Hematopoietic multipotent progenitor cell treated with erythropoietin and hydrocortisone succinate and interleukin-3 and kit ligand, for 8 days (in vitro differentiated cells): ENCODE measurements around the gene ARL8A.

Source experiments
- DNase-seq: peaks from one replicate; pipeline ENCODE4 v3.0.0-alpha.2; 2015

Gene ARL8A

GRCh38 chr1:202107801-202108731, 36.5 kb downstream of the ARL8A start:
- DNase-seq, result peak; percentile 19

- DNase-seq, result no peak
These were observed 37.2 kb downstream of the ARL8A start for GRCh38 chr1:202107321-202107761.

- no peak for DNase-seq
These were observed 37.9 kb downstream of the ARL8A start for GRCh38 chr1:202106340-202107254.

GRCh38 chr1:202105571-202106339, 38.8 kb downstream of the ARL8A start:
- peak; percentile 78 for DNase-seq

- peak; percentile 46 for DNase-seq
These were observed 40.5 kb downstream of the ARL8A start for GRCh38 chr1:202104073-202104472.

- DNase-seq, result no peak
These were observed 43.4 kb downstream of the ARL8A start for GRCh38 chr1:202101184-202101583.

- DNase-seq, result no peak
These were observed 50.7 kb downstream of the ARL8A start for GRCh38 chr1:202093858-202094257.

- DNase-seq, result no peak
These were observed 53.5 kb downstream of the ARL8A start for GRCh38 chr1:202090994-202091393.

- no peak for DNase-seq
These were observed 56.3 kb downstream of the ARL8A start for GRCh38 chr1:202088206-202088605.

GRCh38 chr1:202086579-202087350, 57.8 kb downstream of the ARL8A start:
- DNase-seq, result no peak

- DNase-seq, result no peak
These were observed 58.7 kb downstream of the ARL8A start for GRCh38 chr1:202085682-202086373.

- no peak for DNase-seq
These were observed 59.5 kb downstream of the ARL8A start for GRCh38 chr1:202084791-202085681.
